SU-DHL-6 (cell line): Measurements from ENCODE around the gene MYBBP1A.

Experiments
- EZH2phosphoT487 ChIP-seq: fragments of 200-600 bp; sonication (generic), shearing (Covaris generic); conservative IDR thresholded peaks from 2 replicates; pipeline ENCODE4 v1.6.1; 2018; ENCODE audit warnings: mild to moderate bottlenecking, antibody characterized with exemption, low read length, moderate library complexity, mixed read lengths
- TF ChIP-seq, protein P1 (sequence below): fragments of 200-600 bp; sonication (generic); IDR thresholded peaks from one replicate; pipeline ENCODE4 v1.5.1; 2017; ENCODE audit warnings: antibody characterized with exemption, mild to moderate bottlenecking, low read length, moderate library complexity; ENCODE audit not compliant: insufficient read depth, poor library complexity, severe bottlenecking

- TF ChIP-seq, protein P1, sequence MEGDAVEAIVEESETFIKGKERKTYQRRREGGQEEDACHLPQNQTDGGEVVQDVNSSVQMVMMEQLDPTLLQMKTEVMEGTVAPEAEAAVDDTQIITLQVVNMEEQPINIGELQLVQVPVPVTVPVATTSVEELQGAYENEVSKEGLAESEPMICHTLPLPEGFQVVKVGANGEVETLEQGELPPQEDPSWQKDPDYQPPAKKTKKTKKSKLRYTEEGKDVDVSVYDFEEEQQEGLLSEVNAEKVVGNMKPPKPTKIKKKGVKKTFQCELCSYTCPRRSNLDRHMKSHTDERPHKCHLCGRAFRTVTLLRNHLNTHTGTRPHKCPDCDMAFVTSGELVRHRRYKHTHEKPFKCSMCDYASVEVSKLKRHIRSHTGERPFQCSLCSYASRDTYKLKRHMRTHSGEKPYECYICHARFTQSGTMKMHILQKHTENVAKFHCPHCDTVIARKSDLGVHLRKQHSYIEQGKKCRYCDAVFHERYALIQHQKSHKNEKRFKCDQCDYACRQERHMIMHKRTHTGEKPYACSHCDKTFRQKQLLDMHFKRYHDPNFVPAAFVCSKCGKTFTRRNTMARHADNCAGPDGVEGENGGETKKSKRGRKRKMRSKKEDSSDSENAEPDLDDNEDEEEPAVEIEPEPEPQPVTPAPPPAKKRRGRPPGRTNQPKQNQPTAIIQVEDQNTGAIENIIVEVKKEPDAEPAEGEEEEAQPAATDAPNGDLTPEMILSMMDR: no peak
- no peak for TF ChIP-seq EZH2phosphoT487
These were observed 29.1 kb upstream of the MYBBP1A start, which contains the start of gene SMTNL2 for GRCh38 chr17:4584101-4584916.
